IPS-18a (cell line): Measurements from ENCODE around the gene MFAP3.
"Not testable (repeated sequence)": the region's sequence is repeated elsewhere in the genome, so short reads cannot be mapped to it uniquely, and the experiment has no call there.

Experiments
- H3K27ac ChIP-seq: one replicate; pipeline ENCODE4 v1.5.1; 2013; ENCODE audit warnings: low read length
- H3K27me3 ChIP-seq: one replicate; pipeline ENCODE4 v1.6.1; 2013; ENCODE audit warnings: mild to moderate bottlenecking, low read length; ENCODE audit not compliant: control insufficient read depth, insufficient read depth
- H3K36me3 ChIP-seq: one replicate; pipeline ENCODE4 v1.6.1; 2013; ENCODE audit warnings: low read depth, low read length; ENCODE audit not compliant: control insufficient read depth
- H3K4me1 ChIP-seq: one replicate; pipeline ENCODE4 v1.6.1; 2013; ENCODE audit warnings: low read depth, low read length; ENCODE audit not compliant: control insufficient read depth
- H3K4me3 ChIP-seq: one replicate; pipeline ENCODE4 v1.5.1; 2013; ENCODE audit warnings: low read length
- H3K9ac ChIP-seq: one replicate; pipeline ENCODE4 v1.6.1; 2013; ENCODE audit warnings: mild to moderate bottlenecking, low read length, moderate library complexity
- H3K9me3 ChIP-seq: one replicate; pipeline ENCODE4 v1.6.1; 2013; ENCODE audit warnings: low read depth, low read length; ENCODE audit not compliant: control insufficient read depth

MFAP3 gene

GRCh38 chr5:154053468-154053867 lies 14.7 kb downstream of the MFAP3 start:
- H3K36me3 ChIP-seq, result peaks cover 4% of the 10 kb centered on the region
- no peaks in the 10 kb centered on the region for H3K27me3 ChIP-seq
- no peak overlapping the region for H3K9ac ChIP-seq
- no peak overlapping the region for H3K4me3 ChIP-seq
- H3K9me3 ChIP-seq, result no peaks in the 10 kb centered on the region
- H3K27ac ChIP-seq, result no peak overlapping the region
- peaks cover 3% of the 10 kb centered on the region for H3K4me1 ChIP-seq

GRCh38 chr5:154055201-154055600 lies 16.4 kb downstream of the MFAP3 start:
- H3K4me1 ChIP-seq, result peaks cover 14% of the 10 kb centered on the region
- no peak overlapping the region for H3K4me3 ChIP-seq
- no peak overlapping the region for H3K27ac ChIP-seq
- H3K36me3 ChIP-seq, result peaks cover 4% of the 10 kb centered on the region
- H3K27me3 ChIP-seq, result no peaks in the 10 kb centered on the region
- H3K9me3 ChIP-seq, result no peaks in the 10 kb centered on the region
- H3K9ac ChIP-seq, result no peak overlapping the region

- no peak overlapping the region for H3K4me3 ChIP-seq
- H3K27me3 ChIP-seq, result no peaks in the 10 kb centered on the region
- H3K27ac ChIP-seq, result no peak overlapping the region
- H3K9me3 ChIP-seq, result no peaks in the 10 kb centered on the region
- H3K36me3 ChIP-seq, result peaks cover 1% of the 10 kb centered on the region
- no peak overlapping the region for H3K9ac ChIP-seq
- H3K4me1 ChIP-seq, result peaks cover 14% of the 10 kb centered on the region
These were observed 19.6 kb downstream of the MFAP3 start for GRCh38 chr5:154058055-154059038.

- no peaks in the 10 kb centered on the region for H3K36me3 ChIP-seq
- H3K9me3 ChIP-seq, result no peaks in the 10 kb centered on the region
- no peak overlapping the region for H3K27ac ChIP-seq
- H3K9ac ChIP-seq, result no peak overlapping the region
- H3K4me3 ChIP-seq, result no peak overlapping the region
- H3K27me3 ChIP-seq, result no peaks in the 10 kb centered on the region
- peaks cover 14% of the 10 kb centered on the region for H3K4me1 ChIP-seq
These were observed 20.3 kb downstream of the MFAP3 start for GRCh38 chr5:154059039-154059430.

GRCh38 chr5:154059583-154059982 lies 20.8 kb downstream of the MFAP3 start:
- no peak overlapping the region for H3K27ac ChIP-seq

GRCh38 chr5:154060606-154061005 lies 21.8 kb downstream of the MFAP3 start:
- no peak overlapping the region for H3K4me3 ChIP-seq
- H3K9me3 ChIP-seq, result no peaks in the 10 kb centered on the region
- H3K27me3 ChIP-seq, result no peaks in the 10 kb centered on the region
- peaks cover 14% of the 10 kb centered on the region for H3K4me1 ChIP-seq
- H3K9ac ChIP-seq, result no peak overlapping the region
- H3K27ac ChIP-seq, result no peak overlapping the region
- no peaks in the 10 kb centered on the region for H3K36me3 ChIP-seq

More at GRCh38 chr5:154059583-154059982, 20.8 kb downstream of the MFAP3 start:
- H3K4me1 ChIP-seq, result peaks cover 14% of the 10 kb centered on the region
- no peaks in the 10 kb centered on the region for H3K36me3 ChIP-seq
- H3K27me3 ChIP-seq, result no peaks in the 10 kb centered on the region
- H3K9me3 ChIP-seq, result no peaks in the 10 kb centered on the region
- H3K9ac ChIP-seq, result no peak overlapping the region
- no peak overlapping the region for H3K4me3 ChIP-seq

- no peaks in the 10 kb centered on the region for H3K36me3 ChIP-seq
- H3K4me1 ChIP-seq, result peaks cover 12% of the 10 kb centered on the region
- no peaks in the 10 kb centered on the region for H3K9me3 ChIP-seq
- no peaks in the 10 kb centered on the region for H3K27me3 ChIP-seq
- H3K4me3 ChIP-seq, result no peak overlapping the region
- no peak overlapping the region for H3K27ac ChIP-seq
- H3K9ac ChIP-seq, result no peak overlapping the region
These were observed 24.6 kb downstream of the MFAP3 start for GRCh38 chr5:154063372-154063771.

- no peaks in the 10 kb centered on the region for H3K27me3 ChIP-seq
- no peaks in the 10 kb centered on the region for H3K4me1 ChIP-seq
- H3K27ac ChIP-seq, result no peak overlapping the region
- H3K36me3 ChIP-seq, result no peaks in the 10 kb centered on the region
- H3K9me3 ChIP-seq, result no peaks in the 10 kb centered on the region
- H3K4me3 ChIP-seq, result no peak overlapping the region
- no peak overlapping the region for H3K9ac ChIP-seq
These were observed 27.2 kb downstream of the MFAP3 start for GRCh38 chr5:154065971-154066370.

GRCh38 chr5:154069854-154070253 lies 31.1 kb downstream of the MFAP3 start:
- not testable (repeated sequence) for H3K27ac ChIP-seq, H3K4me3 ChIP-seq, H3K4me1 ChIP-seq, H3K36me3 ChIP-seq, H3K27me3 ChIP-seq, H3K9ac ChIP-seq, H3K9me3 ChIP-seq

GRCh38 chr5:154071799-154072413 lies 33.1 kb downstream of the MFAP3 start:
- no peak overlapping the region for H3K4me3 ChIP-seq
- no peak overlapping the region for H3K27ac ChIP-seq

GRCh38 chr5:154072414-154073171 lies 33.8 kb downstream of the MFAP3 start:
- no peak overlapping the region for H3K4me3 ChIP-seq

More at GRCh38 chr5:154071799-154072413, 33.1 kb downstream of the MFAP3 start:
- Histone ChIP-seq H3K4me1 (peaks cover 4% of the 10 kb centered on the region), H3K9me3 (no peaks in the 10 kb centered on the region), H3K36me3 (no peaks in the 10 kb centered on the region), H3K9ac (no peak overlapping the region), H3K27me3 (no peaks in the 10 kb centered on the region)

More at GRCh38 chr5:154072414-154073171, 33.8 kb downstream of the MFAP3 start:
- no peak overlapping the region for H3K27ac ChIP-seq
- no peaks in the 10 kb centered on the region for H3K27me3 ChIP-seq
- no peak overlapping the region for H3K9ac ChIP-seq
- H3K4me1 ChIP-seq, result peaks cover 4% of the 10 kb centered on the region
- no peaks in the 10 kb centered on the region for H3K36me3 ChIP-seq
- H3K9me3 ChIP-seq, result no peaks in the 10 kb centered on the region
